Measurements from ENCODE around the gene PDE1C.

Gene PDE1C

GRCh38 chr7:31772211-31772610 lies 298.0 kb downstream of the PDE1C start:
- DNase-seq (ENCODE audit: low read depth) = no peak

DNA sequence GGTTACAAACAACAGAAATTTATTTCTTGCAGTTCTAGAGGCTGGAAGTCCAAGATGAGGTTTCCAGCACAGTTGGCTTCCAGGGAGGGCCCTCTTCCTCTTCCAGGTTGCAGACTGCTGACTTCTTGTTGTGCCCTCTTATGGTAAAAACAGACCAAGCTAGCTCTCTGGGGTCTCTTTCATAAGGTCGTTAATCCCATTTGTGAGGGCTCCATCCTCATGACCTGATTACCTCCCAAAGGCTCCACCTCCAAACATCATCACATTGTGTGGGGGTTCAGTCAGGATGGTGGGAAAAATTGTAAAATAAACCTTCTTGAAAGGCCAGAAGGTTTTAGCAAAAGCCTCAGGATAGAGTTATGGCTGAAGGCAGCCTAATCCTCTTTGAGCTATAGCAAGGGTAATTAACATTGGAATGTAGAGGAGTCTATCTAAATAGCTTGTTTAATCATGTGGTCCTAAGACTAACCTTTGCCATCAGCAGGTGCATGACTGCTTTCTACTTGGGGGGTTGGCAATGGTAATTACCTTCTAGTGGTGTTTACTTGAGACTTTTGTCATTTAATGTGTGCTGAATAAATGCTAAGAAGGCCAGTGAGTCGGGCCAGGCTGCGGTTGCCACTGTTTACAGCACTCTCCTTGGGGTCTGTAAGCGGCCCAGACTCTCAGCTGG lies 302.4 kb downstream of the PDE1C start:
- no peak for DNase-seq (ENCODE audit: low read depth)

GRCh38 chr7:31764462-31764861 lies 305.7 kb downstream of the PDE1C start:
- DNase-seq (ENCODE audit: low read depth) = no peak

DNA sequence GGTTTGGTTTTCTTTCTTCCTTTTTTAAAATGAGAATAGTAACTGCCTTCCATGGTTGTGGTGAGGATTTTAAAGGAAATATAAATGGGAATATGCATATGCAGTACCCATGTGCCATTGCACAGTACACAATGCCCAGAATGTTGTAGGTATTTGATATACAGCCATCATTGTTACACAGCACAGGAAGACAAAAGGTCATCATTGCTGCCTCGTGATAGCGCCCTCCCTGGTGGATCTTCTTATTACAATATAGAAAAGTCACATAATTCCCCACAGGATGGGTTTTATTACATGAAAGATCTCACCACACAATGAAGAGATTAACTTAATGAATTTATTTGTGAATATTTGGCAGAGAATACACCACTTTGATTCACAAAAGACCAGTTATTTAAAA lies 306.7 kb downstream of the PDE1C start:
- DNase-seq (ENCODE audit: low read depth) = no peak

DNA sequence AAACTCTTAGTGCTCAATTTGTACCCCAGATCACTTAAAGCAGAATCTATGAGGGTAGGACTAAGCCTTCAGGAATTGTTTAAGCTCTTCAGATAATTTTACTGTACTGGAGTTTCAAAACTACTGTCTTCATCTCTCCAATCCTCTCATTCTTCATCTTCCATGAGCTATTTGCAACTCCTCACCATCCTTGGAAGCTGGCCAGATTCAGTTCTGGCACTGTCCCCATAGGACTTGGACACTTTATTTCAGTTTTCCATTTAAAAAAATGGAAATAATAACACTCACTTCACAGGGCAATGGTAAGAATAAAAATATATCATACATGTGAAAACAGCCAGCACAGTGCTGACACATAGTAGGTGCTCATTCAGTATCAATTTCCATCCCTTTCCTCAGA lies 308.6 kb downstream of the PDE1C start:
- DNase-seq (ENCODE audit: low read depth) = no peak

DNA sequence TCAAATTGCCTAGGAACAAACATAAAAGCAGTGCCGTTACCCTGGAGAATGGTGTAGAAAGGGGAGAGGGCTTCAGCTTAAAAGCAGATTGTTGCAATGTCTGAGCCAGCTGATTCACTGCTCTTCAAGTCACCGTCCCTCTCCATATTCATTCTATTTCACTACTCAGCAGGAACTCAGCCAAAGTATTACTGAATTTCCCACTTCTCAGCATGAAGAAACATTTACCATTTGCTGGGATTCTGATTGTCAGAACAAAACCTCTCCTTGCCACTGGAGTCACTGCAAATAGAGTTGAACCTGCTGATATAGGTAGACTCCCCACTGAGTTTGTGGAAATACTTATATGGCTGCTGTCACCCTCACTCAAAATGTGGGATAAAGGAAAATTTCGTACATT lies 311.5 kb downstream of the PDE1C start:
- DNase-seq (ENCODE audit: low read depth) = no peak

- DNase-seq (ENCODE audit: low read depth) = no peak
Measured at GRCh38 chr7:31751726-31752125, 318.5 kb downstream of the PDE1C start.

GRCh38 chr7:31748084-31748483 lies 322.1 kb downstream of the PDE1C start:
- no peak for DNase-seq (ENCODE audit: low read depth)

DNA sequence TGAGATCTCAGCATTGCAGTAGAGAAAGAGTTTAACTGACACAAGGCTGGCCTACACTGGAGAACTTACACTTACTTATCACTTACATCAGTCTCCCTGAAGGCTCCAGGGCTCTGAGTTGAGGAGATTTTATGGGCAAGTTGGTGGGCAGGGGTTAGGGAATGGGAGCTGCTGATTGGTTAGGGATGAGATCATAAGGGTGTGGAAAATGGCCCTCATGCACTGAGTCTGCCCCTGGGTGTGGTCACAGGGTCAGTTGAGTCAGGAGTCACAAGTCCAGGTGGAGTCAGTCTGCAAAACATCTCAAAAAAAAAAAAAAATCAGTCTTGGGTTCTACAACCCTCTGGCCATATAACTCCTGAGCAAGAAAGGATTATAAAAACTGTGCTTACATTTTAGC lies 322.7 kb downstream of the PDE1C start:
- no peak for DNase-seq (ENCODE audit: low read depth)

GRCh38 chr7:31744294-31744874 lies 325.8 kb downstream of the PDE1C start:
- DNase-seq (ENCODE audit: low read depth) = peak; percentile 17

GRCh38 chr7:31741852-31742251 lies 328.4 kb downstream of the PDE1C start:
- no peak for DNase-seq (ENCODE audit: low read depth)

- peak; percentile 8 for DNase-seq (ENCODE audit: low read depth)
Measured at GRCh38 chr7:31735991-31736982, 333.9 kb downstream of the PDE1C start.

- DNase-seq (ENCODE audit: low read depth) = no peak
Measured at GRCh38 chr7:31734456-31734855, 335.8 kb downstream of the PDE1C start.

DNA sequence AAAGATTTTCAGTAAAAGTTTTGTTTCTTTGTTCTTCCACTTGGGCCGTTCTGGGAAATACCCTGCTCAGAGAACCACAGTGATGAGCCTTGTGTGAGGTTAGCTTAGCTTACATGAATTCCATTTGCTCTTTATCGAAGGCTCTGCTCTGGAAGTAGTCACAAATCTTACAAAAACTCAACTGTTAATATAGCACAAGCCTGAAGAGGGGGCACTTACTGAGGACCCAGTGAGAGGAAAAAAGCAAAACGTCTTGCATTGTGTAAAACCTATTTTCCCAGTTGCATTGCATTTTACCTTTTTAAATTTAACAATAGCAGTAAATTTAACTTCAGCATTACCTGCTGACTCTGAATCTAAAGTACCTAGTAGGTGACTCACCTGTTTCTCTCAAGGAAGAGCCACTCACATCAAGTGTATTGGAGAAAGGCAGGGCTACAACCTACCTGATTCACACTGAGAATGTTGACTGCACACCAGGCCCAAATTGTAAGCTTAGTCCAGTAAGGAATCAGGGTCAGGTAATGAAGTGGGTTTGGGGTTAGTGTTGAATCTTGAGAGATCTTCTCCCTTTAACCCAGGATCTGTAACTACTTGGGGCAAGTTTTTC lies 340.9 kb downstream of the PDE1C start:
- no peak for DNase-seq (ENCODE audit: low read depth)

DNA sequence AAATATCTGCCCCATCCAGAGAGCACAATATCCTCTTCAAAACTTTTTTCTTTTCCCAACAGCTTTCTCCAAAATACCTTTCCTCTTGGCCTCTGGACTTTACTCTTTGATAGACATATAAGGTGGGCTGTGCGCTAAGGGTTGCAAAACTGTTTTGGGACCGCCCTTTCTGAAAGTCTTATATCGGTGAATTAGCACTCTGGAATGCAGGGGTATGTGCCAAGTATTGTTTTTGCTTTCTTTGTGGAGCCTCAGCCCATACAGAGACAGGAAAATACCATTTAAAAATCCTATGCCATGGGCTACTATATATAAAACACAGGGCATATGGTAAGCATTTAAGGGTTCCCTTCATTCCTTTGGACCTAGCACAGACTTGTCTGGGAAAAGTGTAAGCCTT lies 345.5 kb downstream of the PDE1C start:
- no peak for DNase-seq (ENCODE audit: low read depth)

DNA sequence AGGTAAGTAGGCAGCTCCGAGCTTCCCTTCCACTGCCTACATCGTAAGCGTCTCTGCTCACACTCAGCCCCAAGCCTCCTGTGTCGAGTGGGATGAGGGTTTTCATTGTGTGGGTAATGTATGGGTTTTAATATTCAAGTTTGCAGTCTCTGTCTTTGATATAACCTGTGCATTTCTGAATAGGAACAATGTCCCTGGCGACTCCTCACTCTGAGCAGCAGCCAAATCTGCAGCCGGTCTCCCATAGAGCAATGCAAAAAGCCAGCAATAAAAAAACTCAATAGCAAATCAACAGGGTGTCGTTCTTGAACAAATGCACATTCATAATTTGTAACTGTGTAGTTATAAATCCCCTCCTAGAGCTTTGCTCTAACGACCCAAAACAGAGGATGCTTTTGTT lies 349.8 kb downstream of the PDE1C start:
- DNase-seq (ENCODE audit: low read depth) = no peak

DNA sequence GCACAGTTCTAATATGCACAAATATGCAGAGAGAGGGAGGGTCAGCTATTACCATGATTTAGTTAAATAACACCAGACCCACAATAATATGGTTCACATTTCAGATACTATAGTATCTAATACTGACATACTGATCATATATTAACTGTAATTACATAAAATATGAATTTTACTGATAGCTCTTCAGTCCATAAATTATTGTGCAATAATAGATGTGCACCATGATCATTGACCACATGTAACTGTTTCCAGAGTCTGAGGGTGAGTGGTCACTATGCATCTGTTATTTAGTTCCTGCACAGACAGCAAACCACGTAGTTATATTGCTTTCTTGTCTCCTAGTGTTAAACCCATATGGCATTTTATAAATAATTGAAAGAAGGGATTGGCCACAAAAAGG lies 353.9 kb downstream of the PDE1C start:
- no peak for DNase-seq (ENCODE audit: low read depth)

DNA sequence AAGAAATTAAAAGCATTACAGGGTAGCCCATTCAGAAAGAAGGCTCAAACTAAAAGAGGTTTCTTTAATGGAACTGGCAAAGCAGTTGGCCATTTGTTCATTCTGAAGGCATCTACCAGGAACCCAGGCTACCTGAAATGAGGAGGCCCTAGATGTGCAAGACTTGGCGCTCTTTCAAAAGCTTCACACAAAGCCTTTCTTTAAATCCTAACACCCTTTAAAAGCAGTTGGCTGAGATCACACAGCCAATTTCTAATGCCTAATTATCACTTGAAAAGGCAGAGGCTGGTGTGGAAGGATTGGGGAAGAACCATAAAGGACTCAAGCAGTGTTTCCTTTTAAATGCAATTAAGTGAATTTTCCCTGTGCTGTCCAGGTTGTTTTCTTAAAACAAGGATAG lies 360.0 kb downstream of the PDE1C start:
- no peak for DNase-seq (ENCODE audit: low read depth)

- DNase-seq (ENCODE audit: low read depth) = no peak
Measured at GRCh38 chr7:31707089-31707488, 363.1 kb downstream of the PDE1C start.

DNA sequence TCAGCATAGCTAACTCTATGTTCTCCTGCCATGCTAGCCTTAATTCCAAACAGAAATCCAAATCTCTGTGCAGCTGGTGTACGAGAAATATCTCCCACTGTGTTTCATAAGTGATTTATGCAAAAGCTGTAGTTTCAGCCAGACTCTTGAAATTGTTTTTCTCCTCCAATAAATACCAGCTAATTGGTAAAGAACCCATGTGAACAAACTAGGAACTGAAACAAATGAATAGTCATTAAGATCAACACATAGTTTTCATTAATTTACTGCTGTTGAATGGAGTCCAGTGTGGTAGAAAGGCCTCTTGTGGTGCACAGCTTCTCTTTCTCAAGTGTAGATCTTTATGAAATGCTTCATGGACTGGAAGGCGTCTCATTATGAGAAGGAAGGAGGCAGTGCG lies 364.8 kb downstream of the PDE1C start:
- DNase-seq (ENCODE audit: low read depth) = no peak

GRCh38 chr7:31702354-31702753 lies 367.9 kb downstream of the PDE1C start:
- no peak for DNase-seq (ENCODE audit: low read depth)

Data from activated T-cell treated with anti-CD3 and anti-CD28 coated beads for 48 hours (primary cell).